ENCODE results near the gene MDK.

MDK gene

DNA sequence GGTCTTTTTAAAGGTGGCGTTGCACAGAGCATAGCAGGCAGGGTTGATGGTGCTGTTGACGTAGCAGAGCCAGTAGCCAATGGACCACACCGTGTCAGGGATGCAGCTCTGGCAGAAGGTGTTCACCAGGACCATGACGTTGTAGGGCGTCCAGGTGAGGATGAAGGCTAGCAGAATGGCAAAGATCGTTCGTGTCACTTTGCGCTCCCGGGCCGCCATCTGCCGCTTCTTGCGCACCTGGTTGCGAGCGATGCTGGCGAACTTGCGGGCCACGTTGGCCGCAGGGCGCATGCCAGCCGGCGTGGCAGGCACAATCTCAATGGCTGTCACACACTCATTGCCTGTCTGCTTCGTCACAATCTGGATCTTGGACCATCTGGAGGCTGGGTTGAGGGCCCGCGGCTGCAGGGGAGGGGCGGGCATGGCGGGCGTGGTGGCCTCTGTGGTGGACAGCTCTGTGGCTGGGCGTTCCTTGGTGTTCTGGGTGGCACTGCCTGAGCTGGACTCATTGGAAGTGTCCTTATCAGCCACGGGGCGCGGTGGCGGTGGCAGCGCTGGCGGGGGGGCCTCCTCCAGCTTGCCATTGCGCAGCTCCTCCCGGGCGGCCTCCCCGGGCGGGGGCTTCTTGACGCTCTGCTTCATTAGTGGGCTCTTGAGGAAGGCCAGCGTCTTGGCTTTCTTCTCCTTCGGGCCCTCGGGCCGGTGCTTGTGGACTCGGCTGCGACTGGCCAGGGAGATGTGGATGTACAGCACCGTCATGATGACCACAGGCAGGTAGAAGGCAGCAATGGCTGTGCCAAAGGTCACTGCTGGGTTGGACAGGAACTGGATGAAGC, 3.9 kb downstream of the MDK start:
- no peak for TF ChIP-seq POLR2AphosphoS5 (IDR thresholded peaks at IDR 0.05; ENCODE audit: low read depth, low read length)
- no peak for TF ChIP-seq SIN3A (IDR thresholded peaks at IDR 0.05; ENCODE audit: borderline replicate concordance, insufficient read depth, low read length)
- TF ChIP-seq, protein P1, sequence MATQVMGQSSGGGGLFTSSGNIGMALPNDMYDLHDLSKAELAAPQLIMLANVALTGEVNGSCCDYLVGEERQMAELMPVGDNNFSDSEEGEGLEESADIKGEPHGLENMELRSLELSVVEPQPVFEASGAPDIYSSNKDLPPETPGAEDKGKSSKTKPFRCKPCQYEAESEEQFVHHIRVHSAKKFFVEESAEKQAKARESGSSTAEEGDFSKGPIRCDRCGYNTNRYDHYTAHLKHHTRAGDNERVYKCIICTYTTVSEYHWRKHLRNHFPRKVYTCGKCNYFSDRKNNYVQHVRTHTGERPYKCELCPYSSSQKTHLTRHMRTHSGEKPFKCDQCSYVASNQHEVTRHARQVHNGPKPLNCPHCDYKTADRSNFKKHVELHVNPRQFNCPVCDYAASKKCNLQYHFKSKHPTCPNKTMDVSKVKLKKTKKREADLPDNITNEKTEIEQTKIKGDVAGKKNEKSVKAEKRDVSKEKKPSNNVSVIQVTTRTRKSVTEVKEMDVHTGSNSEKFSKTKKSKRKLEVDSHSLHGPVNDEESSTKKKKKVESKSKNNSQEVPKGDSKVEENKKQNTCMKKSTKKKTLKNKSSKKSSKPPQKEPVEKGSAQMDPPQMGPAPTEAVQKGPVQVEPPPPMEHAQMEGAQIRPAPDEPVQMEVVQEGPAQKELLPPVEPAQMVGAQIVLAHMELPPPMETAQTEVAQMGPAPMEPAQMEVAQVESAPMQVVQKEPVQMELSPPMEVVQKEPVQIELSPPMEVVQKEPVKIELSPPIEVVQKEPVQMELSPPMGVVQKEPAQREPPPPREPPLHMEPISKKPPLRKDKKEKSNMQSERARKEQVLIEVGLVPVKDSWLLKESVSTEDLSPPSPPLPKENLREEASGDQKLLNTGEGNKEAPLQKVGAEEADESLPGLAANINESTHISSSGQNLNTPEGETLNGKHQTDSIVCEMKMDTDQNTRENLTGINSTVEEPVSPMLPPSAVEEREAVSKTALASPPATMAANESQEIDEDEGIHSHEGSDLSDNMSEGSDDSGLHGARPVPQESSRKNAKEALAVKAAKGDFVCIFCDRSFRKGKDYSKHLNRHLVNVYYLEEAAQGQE (IDR thresholded peaks at IDR 0.05; ENCODE audit: insufficient read depth in 1 of 2, low read depth in 2 of 2, low read length in 2 of 2) = no peak
- no peak for TF ChIP-seq TAF1 (IDR thresholded peaks at IDR 0.05; ENCODE audit: borderline replicate concordance, insufficient read depth, low read length)
- TF ChIP-seq FOXP2 (optimal IDR thresholded peaks at IDR 0.05; ENCODE audit: borderline replicate concordance, extremely low read depth, extremely low read length, insufficient read depth) = no peak

DNA sequence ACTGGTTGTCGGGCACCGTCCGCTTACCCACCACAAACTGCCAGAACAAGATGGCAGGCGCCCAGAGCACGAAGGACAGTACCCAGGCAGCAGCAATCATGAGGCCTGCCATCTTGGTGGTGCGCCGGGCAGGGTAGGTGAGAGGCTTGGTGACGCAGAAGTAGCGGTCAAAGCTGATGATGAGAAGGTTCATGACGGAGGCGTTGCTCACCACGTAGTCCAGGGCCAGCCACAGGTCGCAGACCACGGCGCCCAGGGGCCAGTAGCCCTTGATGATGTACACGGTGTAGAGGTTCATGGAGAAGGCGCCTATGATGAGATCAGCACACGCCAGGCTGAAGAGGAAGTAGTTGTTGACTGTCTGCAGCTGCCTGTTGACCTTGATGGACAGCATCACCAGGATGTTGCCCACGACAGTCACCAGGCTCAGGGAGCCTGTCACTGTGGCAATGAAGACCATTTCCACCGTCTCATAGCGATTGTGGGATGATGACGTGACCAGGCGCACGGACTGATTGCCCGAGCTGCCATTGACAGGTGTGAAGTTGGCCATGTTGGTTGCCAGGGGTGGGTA, 4.6 kb downstream of the MDK start:
- TF ChIP-seq SIN3A (IDR thresholded peaks at IDR 0.05; ENCODE audit: borderline replicate concordance, insufficient read depth, low read length) (no peak), FOXP2 (optimal IDR thresholded peaks at IDR 0.05; ENCODE audit: borderline replicate concordance, extremely low read depth, extremely low read length, insufficient read depth) (no peak), TAF1 (IDR thresholded peaks at IDR 0.05; ENCODE audit: borderline replicate concordance, insufficient read depth, low read length) (no peak)

DNA sequence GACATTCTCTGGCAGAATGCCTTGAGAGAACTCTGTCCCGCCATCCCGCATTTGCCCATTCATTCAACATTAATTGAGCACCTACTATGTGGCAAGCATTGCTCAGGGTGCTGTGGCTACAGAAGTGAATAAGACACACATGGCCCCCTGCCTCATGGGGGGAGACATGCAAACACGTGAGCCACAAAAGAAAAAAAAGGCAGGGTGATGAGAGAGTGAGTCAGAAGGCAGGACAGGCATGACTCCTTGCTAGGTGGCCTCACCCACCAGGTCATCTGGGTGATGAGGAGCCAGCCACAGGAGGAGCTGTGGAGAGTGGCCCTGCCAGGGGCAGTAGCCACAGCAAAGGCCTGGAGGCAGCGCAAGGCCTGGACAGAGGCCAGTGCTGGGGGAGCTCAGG, 5.2 kb downstream of the MDK start:
- TF ChIP-seq TAF1 (IDR thresholded peaks at IDR 0.05; ENCODE audit: borderline replicate concordance, insufficient read depth, low read length) (no peak), SIN3A (IDR thresholded peaks at IDR 0.05; ENCODE audit: borderline replicate concordance, insufficient read depth, low read length) (no peak), POLR2AphosphoS5 (IDR thresholded peaks at IDR 0.05; ENCODE audit: low read depth, low read length) (no peak), FOXP2 (optimal IDR thresholded peaks at IDR 0.05; ENCODE audit: borderline replicate concordance, extremely low read depth, extremely low read length, insufficient read depth) (no peak)
- TF ChIP-seq, protein P1 (IDR thresholded peaks at IDR 0.05; ENCODE audit: insufficient read depth in 1 of 2, low read depth in 2 of 2, low read length in 2 of 2) = no peak

DNA sequence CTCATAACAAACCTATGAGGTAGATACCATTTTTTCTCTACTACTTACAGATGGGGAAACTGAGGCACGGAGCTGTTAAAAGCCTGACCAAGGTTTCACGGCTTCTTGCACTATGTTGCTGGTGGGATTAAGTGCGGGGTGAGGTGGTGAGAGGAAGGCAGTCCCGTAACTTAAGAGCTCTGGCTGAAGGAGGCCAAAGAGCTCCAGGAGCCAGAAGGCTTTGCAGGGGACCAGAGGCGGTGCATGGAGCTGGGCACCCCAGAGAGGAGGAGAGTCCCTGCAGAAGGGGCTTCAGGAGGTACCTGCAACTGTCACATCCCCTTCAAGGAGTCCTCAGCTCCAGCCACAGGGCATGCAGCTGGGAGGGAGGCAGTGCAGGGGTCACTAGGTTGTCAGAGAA, 6.0 kb downstream of the MDK start:
- TF ChIP-seq POLR2AphosphoS5 (IDR thresholded peaks at IDR 0.05; ENCODE audit: low read depth, low read length) (no peak), TAF1 (IDR thresholded peaks at IDR 0.05; ENCODE audit: borderline replicate concordance, insufficient read depth, low read length) (no peak), SIN3A (IDR thresholded peaks at IDR 0.05; ENCODE audit: borderline replicate concordance, insufficient read depth, low read length) (no peak), FOXP2 (optimal IDR thresholded peaks at IDR 0.05; ENCODE audit: borderline replicate concordance, extremely low read depth, extremely low read length, insufficient read depth) (no peak)
- TF ChIP-seq, protein P1 (IDR thresholded peaks at IDR 0.05; ENCODE audit: insufficient read depth in 1 of 2, low read depth in 2 of 2, low read length in 2 of 2) = no peak

DNA sequence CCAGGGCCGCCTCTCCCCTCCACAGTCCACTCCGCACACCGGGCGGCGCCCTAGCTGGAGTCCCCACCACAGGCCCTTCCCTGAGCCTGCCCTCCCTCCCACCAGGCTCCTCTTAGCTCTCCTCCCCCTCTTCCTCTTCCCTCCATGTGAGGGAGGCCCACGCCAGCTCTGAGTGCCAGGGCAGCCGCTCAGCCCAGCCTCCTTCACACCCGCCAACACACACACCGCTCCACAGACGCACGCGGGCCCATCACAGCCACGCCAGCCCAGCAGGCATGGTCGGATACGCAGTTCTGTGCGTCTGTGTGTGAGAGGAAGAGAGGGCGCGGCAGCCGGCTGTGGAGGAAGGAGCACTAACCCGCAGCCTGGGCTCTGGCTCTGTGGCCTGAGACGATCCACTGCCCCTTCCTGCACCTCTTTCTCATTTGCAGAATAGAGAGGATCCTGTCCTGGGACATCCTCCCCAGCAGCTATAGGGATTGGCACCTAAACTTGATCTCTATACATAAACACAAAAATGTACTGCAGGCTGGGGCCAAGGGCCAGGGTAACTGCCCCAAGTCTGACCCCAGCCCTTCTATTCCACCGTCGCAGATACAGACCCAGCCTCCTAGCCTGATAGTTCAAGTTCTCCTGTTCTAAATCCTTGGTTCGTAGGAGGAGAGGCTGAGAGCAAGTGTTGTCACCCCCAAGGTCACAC, 6.6 kb downstream of the MDK start:
- no peak for TF ChIP-seq POLR2AphosphoS5 (IDR thresholded peaks at IDR 0.05; ENCODE audit: low read depth, low read length)
- no peak for TF ChIP-seq FOXP2 (optimal IDR thresholded peaks at IDR 0.05; ENCODE audit: borderline replicate concordance, extremely low read depth, extremely low read length, insufficient read depth)
- TF ChIP-seq SIN3A (IDR thresholded peaks at IDR 0.05; ENCODE audit: borderline replicate concordance, insufficient read depth, low read length) = no peak
- TF ChIP-seq, protein P1 (IDR thresholded peaks at IDR 0.05; ENCODE audit: insufficient read depth in 1 of 2, low read depth in 2 of 2, low read length in 2 of 2) = no peak
- TF ChIP-seq TAF1 (IDR thresholded peaks at IDR 0.05; ENCODE audit: borderline replicate concordance, insufficient read depth, low read length) = no peak

Data from PFSK-1 (cell line).